HCT116 (cell line): ENCODE data around the gene SLC16A10. TPM values are rescaled to one million over a fixed set of nuclear protein-coding genes. Genes with fewer than 3 reads are reported as not detected.

Source experiments
- ATAC-seq: fragments of 200-7000 bp; cut with Tn5 transposase; 2 replicates; pipeline ENCODE4 v1.9.1; 2020; ENCODE audit warnings: mild to moderate bottlenecking, moderate library complexity
- BruUV-seq: library from RNA; stranded (reverse); fragments of 400-500 nt; replicated peaks from 2 replicates; lab custom pipeline; 2021; lab: Mats Ljungman, UMichigan
- CTCF ChIA-PET: fragments of 300-600 bp; sonication (Branson Sonifier 250); formaldehyde crosslinking; loops from one replicate; lab custom pipeline; 2021; ENCODE audit warnings: antibody characterized with exemption; lab: Charles Lee
- POLR2A ChIA-PET: fragments of 300-600, 350-600 bp; sonication (Branson Sonifier 250); formaldehyde crosslinking; loops from one replicate; lab custom pipeline; 2021; ENCODE audit warnings: antibody characterized with exemption; lab: Charles Lee
- RAD21 ChIA-PET, 2 experiments: fragments of 300-600 bp; sonication (Branson Sonifier 250); formaldehyde crosslinking; loops; one replicate each; lab custom pipeline; 2023; ENCODE audit warnings: low total read pairs in 2 of 2; ENCODE audit not compliant: uncharacterized antibody in 2 of 2, unreplicated experiment in 2 of 2, low non-redundant PET in 1 of 2; lab: Charles Lee
- DNase-seq: peaks from one replicate; pipeline ENCODE4 v3.0.0-alpha.2; 2010; ENCODE audit warnings: low read depth, low spot score
- H2AFZ ChIP-seq: fragments of 200-600 bp; shearing (Covaris generic), sonication (generic); 2 replicates; pipeline ENCODE4 v1.6.1; 2017; ENCODE audit warnings: low read depth, mixed run types, mixed read lengths, antibody characterized with exemption, low read length; ENCODE audit not compliant: poor library complexity, severe bottlenecking
- H3K27ac ChIP-seq: 2 replicates; pipeline ENCODE4 v1.5.1; 2012; ENCODE audit warnings: low read depth, low read length
- H3K27me3 ChIP-seq: fragments of 200-600 bp; sonication (generic); 2 replicates; pipeline ENCODE4 v1.6.1; 2016; ENCODE audit warnings: mixed run types, low read length, mixed read lengths; ENCODE audit not compliant: insufficient read depth
- H3K36me3 ChIP-seq, 2 experiments: fragments of 200-500 bp in 1 of 2; fragments of 200-600 bp in 1 of 2; sonication (Bioruptor generic) in 1 of 2; sonication (generic) in 1 of 2; 2 replicates each; pipeline versions ENCODE4 v1.5.1 to v1.6.1; 2014 to 2016; ENCODE audit warnings: low read length in 2 of 2, inconsistent platforms in 1 of 2, mixed read lengths in 1 of 2, mixed run types in 1 of 2; ENCODE audit not compliant: insufficient read depth in 2 of 2, control insufficient read depth in 1 of 2
- H3K4me1 ChIP-seq, 2 experiments: fragments of 200-600 bp in 1 of 2; sonication (generic) in 1 of 2; 2 replicates each; pipeline versions ENCODE4 v1.5.1 to v1.6.1; 2012 to 2017; ENCODE audit warnings: low read length in 2 of 2, inconsistent platforms in 1 of 2, mild to moderate bottlenecking in 1 of 2, mixed read lengths in 1 of 2, mixed run types in 1 of 2, moderate library complexity in 1 of 2; ENCODE audit not compliant: insufficient read depth in 2 of 2, control insufficient read depth in 1 of 2
- H3K4me2 ChIP-seq: fragments of 200-600 bp; sonication (generic); 2 replicates; pipeline ENCODE4 v1.6.1; 2017; ENCODE audit warnings: mixed run types, low read length, mixed read lengths
- H3K4me3 ChIP-seq, 2 experiments: fragments of 200-600 bp in 1 of 2; sonication (generic) in 1 of 2; replicated peaks in 1 of 2; 2 replicates each; pipeline ENCODE4 v1.5.1; 2011 to 2016; ENCODE audit warnings: low read length in 2 of 2, control low read depth in 1 of 2, low read depth in 1 of 2, mild to moderate bottlenecking in 1 of 2, mixed read lengths in 1 of 2, mixed run types in 1 of 2
- H3K79me2 ChIP-seq: fragments of 200-600 bp; sonication (generic); 2 replicates; pipeline ENCODE4 v1.6.1; 2017; ENCODE audit warnings: mild to moderate bottlenecking, mixed run types, low read length, moderate library complexity, mixed read lengths; ENCODE audit not compliant: insufficient read depth
- H3K9ac ChIP-seq: fragments of 200-600 bp; sonication (generic); 2 replicates; pipeline ENCODE4 v1.6.1; 2016; ENCODE audit warnings: low read length, mixed read lengths
- H3K9me2 ChIP-seq: fragments of 200-600 bp; sonication (generic), shearing (Covaris generic); 2 replicates; pipeline ENCODE4 v1.6.1; 2017; ENCODE audit warnings: mixed run types, mild to moderate bottlenecking, moderate library complexity; ENCODE audit not compliant: insufficient read depth
- H3K9me3 ChIP-seq, 2 experiments: fragments of 200-500 bp in 1 of 2; fragments of 200-600 bp in 1 of 2; sonication (Bioruptor generic) in 1 of 2; sonication (generic) in 1 of 2; 2 replicates each; pipeline ENCODE4 v1.6.1; 2014 to 2017; ENCODE audit warnings: low read length in 2 of 2, mixed read lengths in 2 of 2, inconsistent platforms in 1 of 2, low read depth in 1 of 2, mild to moderate bottlenecking in 1 of 2, mixed run types in 1 of 2, moderate library complexity in 1 of 2; ENCODE audit not compliant: control insufficient read depth in 1 of 2, insufficient read depth in 1 of 2
- H4K20me1 ChIP-seq: fragments of 200-600 bp; sonication (generic), shearing (Covaris generic); 2 replicates; pipeline ENCODE4 v1.6.1; 2017; ENCODE audit warnings: mixed run types, mild to moderate bottlenecking, moderate library complexity; ENCODE audit not compliant: insufficient read depth
- CBX3 ChIP-seq: IDR thresholded peaks from 2 replicates; pipeline ENCODE4 v1.6.1; 2012; ENCODE audit warnings: low read depth
- ELF1 ChIP-seq: IDR thresholded peaks from 2 replicates; pipeline ENCODE4 v1.6.1; 2012; ENCODE audit warnings: low read depth, borderline replicate concordance
- EZH2 ChIP-seq: fragments of 200-600 bp; sonication (generic); IDR thresholded peaks from 2 replicates; pipeline ENCODE4 v1.6.1; 2017; ENCODE audit warnings: antibody characterized with exemption, mixed run types
- EZH2phosphoT487 ChIP-seq: fragments of 200-600 bp; IDR thresholded peaks from 2 replicates; pipeline ENCODE4 v1.6.1; 2018; ENCODE audit warnings: antibody characterized with exemption, borderline replicate concordance
- JUND ChIP-seq: IDR thresholded peaks from 2 replicates; pipeline ENCODE4 v1.6.1; 2012
- POLR2AphosphoS5 ChIP-seq: IDR thresholded peaks from 2 replicates; pipeline ENCODE4 v1.6.1; 2011; ENCODE audit warnings: mild to moderate bottlenecking, low read depth, low read length, moderate library complexity
- RAD21 ChIP-seq: IDR thresholded peaks from 2 replicates; pipeline ENCODE4 v1.6.1; 2012; ENCODE audit warnings: low read depth, mild to moderate bottlenecking
- SIN3A ChIP-seq: IDR thresholded peaks from 2 replicates; pipeline ENCODE4 v1.6.1; 2012; ENCODE audit warnings: low read depth
- YY1 ChIP-seq: IDR thresholded peaks from 2 replicates; pipeline ENCODE4 v1.6.1; 2011; ENCODE audit warnings: low read length, low read depth, moderate library complexity, mild to moderate bottlenecking; ENCODE audit not compliant: insufficient replicate concordance; ENCODE audit errors: extremely low read depth
- ZNF274 ChIP-seq: fragments of 200-500 bp; sonication (Bioruptor generic); IDR thresholded peaks from 2 replicates; pipeline ENCODE4 v1.6.1; 2014; ENCODE audit warnings: mild to moderate bottlenecking, low read depth, low read length, inconsistent platforms
- intact Hi-C: fragments of 100-400 bp; cut with micrococcal nuclease; formaldehyde crosslinking; loops from 2 replicates; pipeline ENCODE4 v1.10.0; 2022
- total RNA-seq: library from RNA; stranded (reverse); gene quantifications from one replicate; pipeline ENCODE4 v1.2.1, GENCODE V29; 2021; ENCODE audit not compliant: unreplicated experiment
- TF ChIP-seq, protein P1 (sequence below): IDR thresholded peaks from 2 replicates; pipeline ENCODE4 v1.6.1; 2011; ENCODE audit warnings: mild to moderate bottlenecking, low read length, moderate library complexity; ENCODE audit not compliant: insufficient replicate concordance; ENCODE audit errors: extremely low read depth
- TF ChIP-seq, protein P2 (sequence below), 3 experiments: fragments of 200-600 bp in 1 of 3; sonication (generic) in 1 of 3; IDR thresholded peaks in 2 of 3; conservative IDR thresholded peaks in 1 of 3; 2 replicates each; pipeline ENCODE4 v1.5.1; 2012 to 2017; ENCODE audit warnings: low read depth in 2 of 3, low read length in 2 of 3, antibody characterized with exemption in 1 of 3, borderline replicate concordance in 1 of 3, control low read depth in 1 of 3, mild to moderate bottlenecking in 1 of 3, mixed read lengths in 1 of 3, mixed run types in 1 of 3, moderate library complexity in 1 of 3; ENCODE audit not compliant: insufficient read depth in 1 of 3
- TF ChIP-seq, protein P3 (sequence below): IDR thresholded peaks from 2 replicates; pipeline ENCODE4 v1.6.1; 2012

Gene SLC16A10
- total RNA-seq, 1 experiment from 2014 or later: 8.3 TPM

DNA sequence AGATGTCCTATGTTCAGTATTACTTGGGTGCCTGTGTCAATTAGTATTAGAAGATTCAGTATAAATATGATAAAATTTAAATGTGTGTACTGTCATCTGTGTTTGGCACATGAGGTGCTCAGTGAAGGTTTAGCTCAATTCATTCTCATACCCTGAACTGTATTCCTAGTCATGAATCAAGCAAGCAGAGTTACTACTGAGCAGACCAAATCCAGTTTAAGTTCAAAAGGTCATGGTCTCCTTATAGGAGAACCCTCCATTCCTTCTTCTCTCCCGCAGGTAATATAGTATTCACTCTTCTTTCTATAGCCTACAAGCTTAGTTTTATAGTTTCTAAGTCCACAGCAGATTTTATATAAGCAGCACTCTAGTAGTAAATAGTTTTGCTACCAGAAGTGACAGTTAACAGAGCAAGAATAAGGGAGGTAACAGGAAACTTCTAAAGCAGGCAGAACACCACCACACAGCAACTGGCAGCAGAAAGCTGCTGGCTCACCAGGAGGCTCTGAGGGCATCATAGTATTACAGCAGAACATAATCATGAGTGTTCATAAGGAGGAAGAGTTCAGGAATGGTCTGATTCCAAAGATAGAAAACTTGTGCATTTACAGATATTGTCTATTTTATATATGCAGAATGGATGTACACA, 133.2 kb downstream of the SLC16A10 start:
- Histone ChIP-seq H3K4me1 (no peaks in the 10 kb centered on the region), H3K36me3 (no peaks in the 10 kb centered on the region), H3K27ac (no peak overlapping the region), H3K9me2 (no peaks in the 10 kb centered on the region), H3K9ac (no peak overlapping the region), H3K9me3 (no peaks in the 10 kb centered on the region), H3K4me2 (no peak overlapping the region), H3K79me2 (no peaks in the 10 kb centered on the region), H3K27me3 (no peaks in the 10 kb centered on the region), H2AFZ (no peak overlapping the region), H3K4me3 (no peak overlapping the region), H4K20me1 (no peaks in the 10 kb centered on the region)
- POLR2A ChIA-PET: no interaction called here
- ATAC-seq: no peak
- RAD21 ChIA-PET: no interaction called here
- no peak for DNase-seq
- CTCF ChIA-PET: interaction anchor here (1.6 kb wide), 1 partner anchor 10 kb away, joined by 5 read pairs; no protein-coding TSS in a partner anchor
- intact Hi-C loops: loop anchor here (10.0 kb wide), 1 partner anchor 706 kb away; no protein-coding TSS in a partner anchor
- BruUV-seq: no TSS peak
- TF ChIP-seq, protein P1, sequence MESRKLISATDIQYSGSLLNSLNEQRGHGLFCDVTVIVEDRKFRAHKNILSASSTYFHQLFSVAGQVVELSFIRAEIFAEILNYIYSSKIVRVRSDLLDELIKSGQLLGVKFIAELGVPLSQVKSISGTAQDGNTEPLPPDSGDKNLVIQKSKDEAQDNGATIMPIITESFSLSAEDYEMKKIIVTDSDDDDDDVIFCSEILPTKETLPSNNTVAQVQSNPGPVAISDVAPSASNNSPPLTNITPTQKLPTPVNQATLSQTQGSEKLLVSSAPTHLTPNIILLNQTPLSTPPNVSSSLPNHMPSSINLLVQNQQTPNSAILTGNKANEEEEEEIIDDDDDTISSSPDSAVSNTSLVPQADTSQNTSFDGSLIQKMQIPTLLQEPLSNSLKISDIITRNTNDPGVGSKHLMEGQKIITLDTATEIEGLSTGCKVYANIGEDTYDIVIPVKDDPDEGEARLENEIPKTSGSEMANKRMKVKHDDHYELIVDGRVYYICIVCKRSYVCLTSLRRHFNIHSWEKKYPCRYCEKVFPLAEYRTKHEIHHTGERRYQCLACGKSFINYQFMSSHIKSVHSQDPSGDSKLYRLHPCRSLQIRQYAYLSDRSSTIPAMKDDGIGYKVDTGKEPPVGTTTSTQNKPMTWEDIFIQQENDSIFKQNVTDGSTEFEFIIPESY: no peak
- TF ChIP-seq EZH2 (no peak), POLR2AphosphoS5 (no peak), RAD21 (no peak), EZH2phosphoT487 (no peak), JUND (no peak), CBX3 (no peak), YY1 (no peak), SIN3A (no peak), ZNF274 (no peak), ELF1 (no peak)
- TF ChIP-seq, protein P2, sequence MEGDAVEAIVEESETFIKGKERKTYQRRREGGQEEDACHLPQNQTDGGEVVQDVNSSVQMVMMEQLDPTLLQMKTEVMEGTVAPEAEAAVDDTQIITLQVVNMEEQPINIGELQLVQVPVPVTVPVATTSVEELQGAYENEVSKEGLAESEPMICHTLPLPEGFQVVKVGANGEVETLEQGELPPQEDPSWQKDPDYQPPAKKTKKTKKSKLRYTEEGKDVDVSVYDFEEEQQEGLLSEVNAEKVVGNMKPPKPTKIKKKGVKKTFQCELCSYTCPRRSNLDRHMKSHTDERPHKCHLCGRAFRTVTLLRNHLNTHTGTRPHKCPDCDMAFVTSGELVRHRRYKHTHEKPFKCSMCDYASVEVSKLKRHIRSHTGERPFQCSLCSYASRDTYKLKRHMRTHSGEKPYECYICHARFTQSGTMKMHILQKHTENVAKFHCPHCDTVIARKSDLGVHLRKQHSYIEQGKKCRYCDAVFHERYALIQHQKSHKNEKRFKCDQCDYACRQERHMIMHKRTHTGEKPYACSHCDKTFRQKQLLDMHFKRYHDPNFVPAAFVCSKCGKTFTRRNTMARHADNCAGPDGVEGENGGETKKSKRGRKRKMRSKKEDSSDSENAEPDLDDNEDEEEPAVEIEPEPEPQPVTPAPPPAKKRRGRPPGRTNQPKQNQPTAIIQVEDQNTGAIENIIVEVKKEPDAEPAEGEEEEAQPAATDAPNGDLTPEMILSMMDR (IDR thresholded peaks at IDR 0.05 in 2 of 3, conservative IDR thresholded peaks at IDR 0.05 in 1 of 3; ENCODE audit: borderline replicate concordance in 1 of 3, insufficient read depth in 1 of 3, low read depth in 2 of 3, low read length in 2 of 3): no peak
- TF ChIP-seq, protein P3, sequence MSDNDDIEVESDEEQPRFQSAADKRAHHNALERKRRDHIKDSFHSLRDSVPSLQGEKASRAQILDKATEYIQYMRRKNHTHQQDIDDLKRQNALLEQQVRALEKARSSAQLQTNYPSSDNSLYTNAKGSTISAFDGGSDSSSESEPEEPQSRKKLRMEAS: no peak
